Ishikawa (cell line): ENCODE measurements around the gene UQCC3.

ENCODE experiments used
- CEBPB ChIP-seq: IDR thresholded peaks from 2 replicates; pipeline ENCODE4 v1.6.1; 2012
- CREB1 ChIP-seq: IDR thresholded peaks from 2 replicates; pipeline ENCODE4 v1.6.1; 2012; ENCODE audit warnings: low read depth
- EGR1 ChIP-seq: IDR thresholded peaks from 2 replicates; pipeline ENCODE4 v1.6.1; 2012
- EP300 ChIP-seq: IDR thresholded peaks from 2 replicates; pipeline ENCODE4 v1.6.1; 2012; ENCODE audit warnings: borderline replicate concordance
- FOXM1 ChIP-seq: IDR thresholded peaks from 2 replicates; pipeline ENCODE4 v1.6.1; 2012; ENCODE audit warnings: low read depth, borderline replicate concordance
- NFIC ChIP-seq: IDR thresholded peaks from 2 replicates; pipeline ENCODE4 v1.6.1; 2012
- RAD21 ChIP-seq: IDR thresholded peaks from 2 replicates; pipeline ENCODE4 v1.6.1; 2012; ENCODE audit warnings: low read depth
- TAF1 ChIP-seq: IDR thresholded peaks from 2 replicates; pipeline ENCODE4 v1.6.1; 2012; ENCODE audit warnings: low read depth, mild to moderate bottlenecking
- TCF12 ChIP-seq: IDR thresholded peaks from 2 replicates; pipeline ENCODE4 v1.6.1; 2012; ENCODE audit warnings: low read depth
- TEAD4 ChIP-seq: IDR thresholded peaks from 2 replicates; pipeline ENCODE4 v1.6.1; 2012
- YY1 ChIP-seq: IDR thresholded peaks from 2 replicates; pipeline ENCODE4 v1.6.1; 2012; ENCODE audit warnings: low read depth
- ZBTB7A ChIP-seq: IDR thresholded peaks from 2 replicates; pipeline ENCODE4 v1.6.1; 2012; ENCODE audit warnings: low read depth
- TF ChIP-seq, protein P1 (sequence below): IDR thresholded peaks from 2 replicates; pipeline ENCODE4 v1.6.1; 2012
- TF ChIP-seq, protein P2 (sequence below): IDR thresholded peaks from 2 replicates; pipeline ENCODE4 v1.6.1; 2012; ENCODE audit warnings: low read depth, mild to moderate bottlenecking
- TF ChIP-seq, protein P3 (sequence below): IDR thresholded peaks from 2 replicates; pipeline ENCODE4 v1.6.1; 2012

UQCC3 gene

DNA sequence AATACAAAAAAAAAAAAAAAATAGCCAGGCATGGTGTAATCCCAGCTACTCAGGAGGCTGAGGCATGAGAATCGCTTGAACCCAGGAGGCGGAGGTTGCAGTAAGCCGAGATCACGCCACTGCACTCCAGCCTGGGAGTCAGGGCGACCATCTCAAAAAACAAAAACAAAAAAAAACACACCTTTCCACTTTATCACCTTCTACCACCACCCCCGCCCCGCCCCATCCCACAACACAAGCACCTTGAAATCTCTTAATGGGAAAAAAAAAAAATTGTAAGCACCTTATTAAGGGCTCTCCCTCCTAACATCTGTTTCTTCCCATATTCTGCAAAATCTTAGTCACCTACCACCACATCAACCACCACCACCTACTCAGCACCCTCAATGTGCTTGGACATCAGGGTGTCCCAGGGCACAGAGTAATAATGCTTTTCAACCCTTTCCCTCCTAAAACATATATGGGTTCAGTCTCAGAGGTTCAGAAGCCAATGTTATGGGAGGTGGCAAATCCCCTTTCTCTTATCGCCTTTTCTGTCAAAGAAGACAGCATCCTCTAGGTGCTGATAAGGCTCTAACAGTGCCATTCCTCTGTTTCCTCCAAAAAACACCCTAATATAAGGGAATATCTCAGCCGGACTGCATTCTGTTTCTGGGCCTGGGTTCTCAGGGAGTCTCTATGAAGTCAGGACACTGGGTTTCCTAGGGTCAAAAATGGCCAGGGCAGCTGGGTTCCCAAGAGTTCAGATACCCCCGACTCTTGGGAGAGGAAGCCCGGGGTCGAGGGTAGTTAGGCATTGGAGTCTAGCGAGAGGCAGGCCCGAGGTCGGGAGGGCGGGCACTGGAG is 19.1 kb upstream of the UQCC3 start:
- no peak for TF ChIP-seq NFIC

DNA sequence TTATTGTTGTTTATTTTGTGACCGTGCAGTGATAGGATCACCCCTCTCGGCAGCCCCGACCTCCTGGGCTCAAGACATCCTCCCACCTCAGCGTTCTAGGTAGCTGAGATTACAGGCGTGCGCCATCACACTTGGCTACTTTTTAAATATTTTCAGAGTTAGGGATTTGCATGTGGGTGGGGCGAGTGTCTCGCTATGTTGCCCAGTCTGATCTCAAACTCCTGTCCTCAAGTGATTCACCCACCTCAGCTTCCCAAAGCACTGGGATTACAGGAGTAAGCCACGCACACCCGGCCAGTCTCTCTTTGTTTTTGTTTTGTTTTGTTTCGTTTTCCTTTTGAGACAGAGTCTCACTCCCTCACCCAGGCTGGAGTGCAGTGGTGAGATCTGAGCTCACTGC is 17.2 kb upstream of the UQCC3 start:
- TF ChIP-seq TAF1 (no peak), ZBTB7A (no peak), CEBPB (no peak), TCF12 (no peak), EGR1 (no peak), TEAD4 (no peak), CREB1 (no peak), EP300 (no peak), RAD21 (no peak), NFIC (no peak), FOXM1 (no peak), YY1 (no peak)
- TF ChIP-seq, protein P1, sequence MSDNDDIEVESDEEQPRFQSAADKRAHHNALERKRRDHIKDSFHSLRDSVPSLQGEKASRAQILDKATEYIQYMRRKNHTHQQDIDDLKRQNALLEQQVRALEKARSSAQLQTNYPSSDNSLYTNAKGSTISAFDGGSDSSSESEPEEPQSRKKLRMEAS, result no peak
- TF ChIP-seq, protein P2, sequence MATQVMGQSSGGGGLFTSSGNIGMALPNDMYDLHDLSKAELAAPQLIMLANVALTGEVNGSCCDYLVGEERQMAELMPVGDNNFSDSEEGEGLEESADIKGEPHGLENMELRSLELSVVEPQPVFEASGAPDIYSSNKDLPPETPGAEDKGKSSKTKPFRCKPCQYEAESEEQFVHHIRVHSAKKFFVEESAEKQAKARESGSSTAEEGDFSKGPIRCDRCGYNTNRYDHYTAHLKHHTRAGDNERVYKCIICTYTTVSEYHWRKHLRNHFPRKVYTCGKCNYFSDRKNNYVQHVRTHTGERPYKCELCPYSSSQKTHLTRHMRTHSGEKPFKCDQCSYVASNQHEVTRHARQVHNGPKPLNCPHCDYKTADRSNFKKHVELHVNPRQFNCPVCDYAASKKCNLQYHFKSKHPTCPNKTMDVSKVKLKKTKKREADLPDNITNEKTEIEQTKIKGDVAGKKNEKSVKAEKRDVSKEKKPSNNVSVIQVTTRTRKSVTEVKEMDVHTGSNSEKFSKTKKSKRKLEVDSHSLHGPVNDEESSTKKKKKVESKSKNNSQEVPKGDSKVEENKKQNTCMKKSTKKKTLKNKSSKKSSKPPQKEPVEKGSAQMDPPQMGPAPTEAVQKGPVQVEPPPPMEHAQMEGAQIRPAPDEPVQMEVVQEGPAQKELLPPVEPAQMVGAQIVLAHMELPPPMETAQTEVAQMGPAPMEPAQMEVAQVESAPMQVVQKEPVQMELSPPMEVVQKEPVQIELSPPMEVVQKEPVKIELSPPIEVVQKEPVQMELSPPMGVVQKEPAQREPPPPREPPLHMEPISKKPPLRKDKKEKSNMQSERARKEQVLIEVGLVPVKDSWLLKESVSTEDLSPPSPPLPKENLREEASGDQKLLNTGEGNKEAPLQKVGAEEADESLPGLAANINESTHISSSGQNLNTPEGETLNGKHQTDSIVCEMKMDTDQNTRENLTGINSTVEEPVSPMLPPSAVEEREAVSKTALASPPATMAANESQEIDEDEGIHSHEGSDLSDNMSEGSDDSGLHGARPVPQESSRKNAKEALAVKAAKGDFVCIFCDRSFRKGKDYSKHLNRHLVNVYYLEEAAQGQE, result no peak
- TF ChIP-seq, protein P3, sequence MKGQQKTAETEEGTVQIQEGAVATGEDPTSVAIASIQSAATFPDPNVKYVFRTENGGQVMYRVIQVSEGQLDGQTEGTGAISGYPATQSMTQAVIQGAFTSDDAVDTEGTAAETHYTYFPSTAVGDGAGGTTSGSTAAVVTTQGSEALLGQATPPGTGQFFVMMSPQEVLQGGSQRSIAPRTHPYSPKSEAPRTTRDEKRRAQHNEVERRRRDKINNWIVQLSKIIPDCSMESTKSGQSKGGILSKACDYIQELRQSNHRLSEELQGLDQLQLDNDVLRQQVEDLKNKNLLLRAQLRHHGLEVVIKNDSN, result no peak

DNA sequence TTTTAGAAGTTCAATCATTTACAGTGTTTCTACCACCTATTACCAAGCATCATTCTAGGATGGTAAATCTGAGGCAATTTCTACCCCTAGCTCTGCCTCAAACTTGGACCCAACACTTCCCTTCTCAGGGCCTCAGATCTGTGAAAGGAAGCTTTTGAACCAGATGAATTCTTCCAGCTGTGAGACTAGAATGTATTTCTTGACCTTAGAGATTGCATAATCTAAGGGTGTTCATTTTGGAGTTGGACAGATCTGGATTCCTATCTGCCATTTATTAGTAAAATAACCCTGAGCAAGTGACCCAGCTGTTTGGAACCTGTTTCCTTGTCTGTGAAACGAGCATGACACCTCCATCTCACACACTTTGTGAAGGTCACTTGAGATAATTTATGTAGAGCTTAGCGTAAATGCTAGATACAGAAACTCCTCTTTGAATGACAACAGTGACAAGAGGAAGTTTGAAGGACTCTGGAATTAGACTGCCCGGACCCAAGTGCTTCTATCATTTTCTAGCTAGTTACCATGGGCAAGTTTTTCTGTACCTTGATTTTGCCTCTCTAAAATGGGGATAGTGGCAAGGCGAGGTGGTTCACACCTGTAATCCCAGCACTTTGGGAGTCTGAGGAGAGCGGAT is 14.6 kb upstream of the UQCC3 start:
- no peak for TF ChIP-seq TEAD4

DNA sequence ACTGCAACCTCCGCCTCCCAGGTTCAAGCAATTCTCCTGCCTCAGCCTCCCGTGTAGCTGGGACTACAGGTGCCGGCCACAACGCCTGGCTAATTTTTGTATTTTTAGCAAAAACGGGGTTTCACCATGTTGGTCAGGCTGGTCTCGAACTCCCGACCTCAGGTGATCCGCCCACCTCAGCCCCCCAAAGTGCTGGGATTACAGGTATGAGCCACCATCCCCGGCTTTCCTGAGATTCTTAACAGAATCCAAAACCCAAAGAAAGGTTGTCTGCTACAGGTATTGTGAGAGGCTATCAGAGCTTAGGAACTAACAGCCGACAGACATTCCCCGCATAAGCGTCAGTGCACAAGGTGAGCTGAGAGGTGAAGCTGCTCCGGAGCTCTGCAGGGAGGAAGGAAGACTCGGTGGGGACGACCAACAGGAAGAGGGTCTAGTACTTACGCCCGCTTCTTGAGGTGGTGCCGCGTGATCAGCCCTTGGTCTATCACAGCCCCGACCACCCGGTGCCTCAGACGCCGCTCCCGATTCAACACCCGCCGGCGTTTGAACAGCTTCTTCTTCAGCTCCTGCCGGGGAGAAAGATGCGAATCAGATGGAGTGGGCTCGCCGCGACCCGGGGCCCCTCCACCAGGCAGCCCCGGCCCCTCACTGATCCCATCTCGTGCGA is 6.9 kb upstream of the UQCC3 start:
- TF ChIP-seq CREB1 (no peak), CEBPB (no peak), EP300 (no peak), TEAD4 (no peak), RAD21 (no peak), FOXM1 (no peak)
- TF ChIP-seq, protein P1, result peak; percentile 10; the same call in 1 of the 2 replicates
- TF ChIP-seq, protein P3, result no peak

DNA sequence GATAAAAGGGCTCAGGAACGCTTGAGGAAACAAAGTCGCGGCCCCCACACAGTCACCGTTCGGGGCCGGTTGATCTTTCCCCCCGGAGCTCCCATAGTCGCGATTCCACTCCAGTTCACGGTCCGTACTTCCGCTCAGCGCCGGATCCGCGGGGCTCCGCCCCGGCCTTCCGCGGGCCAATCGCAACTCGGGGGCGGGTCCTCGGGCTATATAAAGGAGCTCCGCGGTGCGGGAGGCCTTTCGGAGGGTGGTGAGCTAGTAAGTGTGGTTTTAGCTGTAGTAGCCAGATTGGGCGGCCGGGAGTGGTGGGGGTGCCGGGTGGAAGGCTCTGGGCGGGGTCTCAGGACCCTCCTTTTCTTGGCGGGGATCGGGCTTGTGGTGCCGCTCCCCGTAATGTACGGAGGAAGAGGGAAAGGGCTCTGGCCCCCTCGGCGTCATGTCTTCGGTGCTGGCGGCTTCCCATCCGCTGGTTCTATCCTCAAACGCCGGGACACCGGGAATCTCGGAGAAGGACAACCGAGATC is 6.3 kb upstream of the UQCC3 start, which contains the start of the genes C11orf98 and CSKMT:
TSS of gene C11orf98 (minus strand) at position 136 of the 524 bp plus-strand sequence. CDS start at position 95, 41 bp downstream.
TSS of gene CSKMT (plus strand) at position 238 of the 524 bp plus-strand sequence. CDS start 568 bp downstream, outside the sequence.
- TF ChIP-seq CREB1 (peak; percentile 51), NFIC (0 out of 2 replicates have a peak, but pooled peaks have one; percentile 6), TAF1 (peak; percentile 93), TCF12 (peak; percentile 41; the same call in 1 of the 2 replicates), YY1 (no peak), ZBTB7A (peak; percentile 96)
- TF ChIP-seq, protein P1, result peak; percentile 35; the same call in 1 of the 2 replicates
- TF ChIP-seq, protein P2, result no peak
